Thyroid gland (tissue), 4 donors: ENCODE results near the gene KCNQ1.

Source experiments
- CTCF ChIP-seq, 6 experiments: fragments of 200-600 bp in 3 of 6; fragments of 450-650 bp in 3 of 6; sonication (generic) in 3 of 6; IDR thresholded peaks; one replicate each; pipeline ENCODE4 v1.5.1; 2016 to 2019; ENCODE audit warnings: antibody characterized with exemption in 6 of 6, mild to moderate bottlenecking in 2 of 6, inconsistent platforms in 1 of 6, moderate library complexity in 1 of 6
- POLR2A ChIP-seq, 2 donors: fragments of 450-650 bp; IDR thresholded peaks; one replicate each; pipeline ENCODE4 v1.6.1; 2017; ENCODE audit warnings: antibody characterized with exemption in 2 of 2, mild to moderate bottlenecking in 2 of 2, moderate library complexity in 1 of 2

GRCh38 chr11:2699531-2700414 lies 255.0 kb downstream of the KCNQ1 start, which contains the start of gene KCNQ1OT1:
- TF ChIP-seq CTCF (IDR thresholded peaks at IDR 0.05): no peak
- peak; percentile 90 to 98 for TF ChIP-seq POLR2A (IDR thresholded peaks at IDR 0.05)
